ENCODE measurements around the gene AFF1.

DNA sequence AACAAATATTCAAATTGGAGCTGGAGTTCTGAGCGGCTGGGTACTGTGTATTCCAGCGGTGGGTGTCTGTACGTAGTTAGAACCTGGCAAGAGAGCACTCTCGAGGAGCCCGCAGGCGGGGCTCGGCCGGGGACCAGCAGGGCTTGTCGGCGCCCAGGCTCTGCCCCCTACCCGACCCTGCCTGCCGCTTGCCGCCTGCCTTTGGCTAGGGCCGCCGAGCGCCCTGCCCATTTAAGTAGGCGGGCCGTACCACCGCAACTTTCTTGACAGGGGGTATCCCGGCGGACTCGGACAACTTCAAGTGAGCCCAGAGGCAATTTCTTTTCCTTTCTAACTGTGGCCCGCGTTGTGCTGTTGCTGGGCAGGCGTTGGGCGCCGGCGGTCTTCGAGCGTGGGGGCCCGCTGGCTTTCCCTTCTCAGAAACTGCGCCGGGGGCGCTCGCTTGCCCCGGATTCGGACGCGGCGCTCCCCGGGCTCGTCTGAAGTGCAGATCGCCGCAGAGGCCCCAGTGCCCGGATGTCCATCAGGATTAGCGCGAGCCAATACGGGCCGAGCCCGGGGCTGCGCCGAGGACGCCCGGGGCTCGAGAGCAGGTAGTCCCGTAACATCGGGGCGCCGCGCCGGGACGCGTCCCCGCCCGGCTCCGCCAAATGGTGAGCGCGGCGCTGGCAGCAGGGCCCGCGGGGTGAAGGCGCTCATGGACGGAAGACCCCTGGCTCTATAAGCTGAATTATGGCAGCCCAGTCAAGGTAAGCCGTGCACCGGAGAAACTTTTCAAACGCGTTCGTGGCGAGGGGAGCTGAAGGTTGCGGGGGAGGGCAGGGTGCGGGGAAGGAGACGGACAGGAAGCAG, 72.1 kb downstream of the AFF1 start:
- TF ChIP-seq, protein P1, sequence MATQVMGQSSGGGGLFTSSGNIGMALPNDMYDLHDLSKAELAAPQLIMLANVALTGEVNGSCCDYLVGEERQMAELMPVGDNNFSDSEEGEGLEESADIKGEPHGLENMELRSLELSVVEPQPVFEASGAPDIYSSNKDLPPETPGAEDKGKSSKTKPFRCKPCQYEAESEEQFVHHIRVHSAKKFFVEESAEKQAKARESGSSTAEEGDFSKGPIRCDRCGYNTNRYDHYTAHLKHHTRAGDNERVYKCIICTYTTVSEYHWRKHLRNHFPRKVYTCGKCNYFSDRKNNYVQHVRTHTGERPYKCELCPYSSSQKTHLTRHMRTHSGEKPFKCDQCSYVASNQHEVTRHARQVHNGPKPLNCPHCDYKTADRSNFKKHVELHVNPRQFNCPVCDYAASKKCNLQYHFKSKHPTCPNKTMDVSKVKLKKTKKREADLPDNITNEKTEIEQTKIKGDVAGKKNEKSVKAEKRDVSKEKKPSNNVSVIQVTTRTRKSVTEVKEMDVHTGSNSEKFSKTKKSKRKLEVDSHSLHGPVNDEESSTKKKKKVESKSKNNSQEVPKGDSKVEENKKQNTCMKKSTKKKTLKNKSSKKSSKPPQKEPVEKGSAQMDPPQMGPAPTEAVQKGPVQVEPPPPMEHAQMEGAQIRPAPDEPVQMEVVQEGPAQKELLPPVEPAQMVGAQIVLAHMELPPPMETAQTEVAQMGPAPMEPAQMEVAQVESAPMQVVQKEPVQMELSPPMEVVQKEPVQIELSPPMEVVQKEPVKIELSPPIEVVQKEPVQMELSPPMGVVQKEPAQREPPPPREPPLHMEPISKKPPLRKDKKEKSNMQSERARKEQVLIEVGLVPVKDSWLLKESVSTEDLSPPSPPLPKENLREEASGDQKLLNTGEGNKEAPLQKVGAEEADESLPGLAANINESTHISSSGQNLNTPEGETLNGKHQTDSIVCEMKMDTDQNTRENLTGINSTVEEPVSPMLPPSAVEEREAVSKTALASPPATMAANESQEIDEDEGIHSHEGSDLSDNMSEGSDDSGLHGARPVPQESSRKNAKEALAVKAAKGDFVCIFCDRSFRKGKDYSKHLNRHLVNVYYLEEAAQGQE (IDR thresholded peaks at IDR 0.05; ENCODE audit: insufficient read depth in 1 of 2, low read depth in 2 of 2, low read length in 1 of 2): no peak
- TF ChIP-seq, protein P2, sequence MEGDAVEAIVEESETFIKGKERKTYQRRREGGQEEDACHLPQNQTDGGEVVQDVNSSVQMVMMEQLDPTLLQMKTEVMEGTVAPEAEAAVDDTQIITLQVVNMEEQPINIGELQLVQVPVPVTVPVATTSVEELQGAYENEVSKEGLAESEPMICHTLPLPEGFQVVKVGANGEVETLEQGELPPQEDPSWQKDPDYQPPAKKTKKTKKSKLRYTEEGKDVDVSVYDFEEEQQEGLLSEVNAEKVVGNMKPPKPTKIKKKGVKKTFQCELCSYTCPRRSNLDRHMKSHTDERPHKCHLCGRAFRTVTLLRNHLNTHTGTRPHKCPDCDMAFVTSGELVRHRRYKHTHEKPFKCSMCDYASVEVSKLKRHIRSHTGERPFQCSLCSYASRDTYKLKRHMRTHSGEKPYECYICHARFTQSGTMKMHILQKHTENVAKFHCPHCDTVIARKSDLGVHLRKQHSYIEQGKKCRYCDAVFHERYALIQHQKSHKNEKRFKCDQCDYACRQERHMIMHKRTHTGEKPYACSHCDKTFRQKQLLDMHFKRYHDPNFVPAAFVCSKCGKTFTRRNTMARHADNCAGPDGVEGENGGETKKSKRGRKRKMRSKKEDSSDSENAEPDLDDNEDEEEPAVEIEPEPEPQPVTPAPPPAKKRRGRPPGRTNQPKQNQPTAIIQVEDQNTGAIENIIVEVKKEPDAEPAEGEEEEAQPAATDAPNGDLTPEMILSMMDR (IDR thresholded peaks at IDR 0.05): peak; percentile 32; the same call in 1 of the 2 replicates
- peak; percentile 86; the same call in 1 of the 2 replicates for TF ChIP-seq SIN3A (IDR thresholded peaks at IDR 0.05; ENCODE audit: borderline replicate concordance, insufficient read depth, low read depth, low read length)
- peak; percentile 98 for TF ChIP-seq POLR2AphosphoS5 (IDR thresholded peaks at IDR 0.05; ENCODE audit: low read depth, low read length)

All from Panc1 (cell line).